B cell (primary cell): ENCODE results near the gene NAA80.

Source experiments
- CTCF ChIP-seq: fragments of 200-600 bp; IDR thresholded peaks from one replicate; pipeline ENCODE4 v1.8.0; 2022; ENCODE audit warnings: antibody characterized with exemption, mild to moderate bottlenecking
- EZH2 ChIP-seq: IDR thresholded peaks from 2 replicates; pipeline ENCODE4 v1.6.1; 2012; ENCODE audit warnings: borderline replicate concordance, low read depth, mild to moderate bottlenecking, moderate library complexity, low read length; ENCODE audit not compliant: insufficient read depth, poor library complexity, severe bottlenecking

GRCh38 chr3:50248387-50248786, 50.8 kb downstream of the NAA80 start:
- TF ChIP-seq CTCF = no peak
- TF ChIP-seq EZH2 = no peak
